Germinal center (tissue), 1 donor: Measurements from ENCODE around the gene FAM90A26.
"Not testable (repeated sequence)": the region's sequence is repeated elsewhere in the genome, so short reads cannot be mapped to it uniquely, and the experiment has no call there.

Experiments used
- DNase-seq: peaks from one replicate; pipeline ENCODE4 v3.0.0; 2012; ENCODE audit warnings: mixed read lengths, low spot score

FAM90A26 gene

DNA sequence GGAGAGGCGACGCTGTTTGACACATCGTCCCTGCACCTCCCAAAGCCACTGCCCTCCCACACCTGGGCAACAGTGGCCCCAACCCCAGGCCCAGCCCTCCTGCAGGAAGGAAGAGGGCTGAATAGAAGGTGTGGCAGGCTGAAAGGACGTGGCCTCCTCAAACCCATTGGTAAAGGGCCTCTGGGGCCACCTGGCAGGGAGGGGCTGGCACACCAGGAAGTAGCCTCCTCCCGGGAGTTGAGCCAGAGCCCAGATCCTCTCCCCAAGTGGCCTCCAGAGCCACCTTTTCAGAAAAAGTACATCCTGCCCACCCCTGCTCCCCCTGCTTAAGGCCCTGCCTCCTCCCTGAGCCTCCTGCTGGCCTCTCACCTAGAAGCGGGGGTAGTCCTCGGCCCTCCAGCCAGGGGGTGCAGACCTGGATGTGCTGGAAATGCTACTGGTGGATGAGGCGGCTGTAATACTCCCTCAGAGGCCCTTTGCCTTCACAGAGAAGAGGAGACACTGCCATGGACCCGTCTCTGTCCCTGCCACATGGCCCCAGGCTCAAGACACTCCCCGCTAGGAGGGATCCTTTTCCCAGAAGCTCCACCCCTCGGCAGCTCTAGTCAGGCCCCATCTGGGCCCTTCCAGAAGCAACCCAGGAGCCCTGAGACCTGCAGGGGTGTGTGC, at the start of gene FAM90A26:
TSS of gene FAM90A26 (plus strand) at position 619 of the 669 bp plus-strand sequence. CDS start 2,764 bp downstream, outside the sequence.
- not testable (repeated sequence) for DNase-seq

GRCh38 chr4:9122711-9123110, 47.5 kb upstream of the FAM90A26 start:
- not testable (repeated sequence) for DNase-seq

DNA sequence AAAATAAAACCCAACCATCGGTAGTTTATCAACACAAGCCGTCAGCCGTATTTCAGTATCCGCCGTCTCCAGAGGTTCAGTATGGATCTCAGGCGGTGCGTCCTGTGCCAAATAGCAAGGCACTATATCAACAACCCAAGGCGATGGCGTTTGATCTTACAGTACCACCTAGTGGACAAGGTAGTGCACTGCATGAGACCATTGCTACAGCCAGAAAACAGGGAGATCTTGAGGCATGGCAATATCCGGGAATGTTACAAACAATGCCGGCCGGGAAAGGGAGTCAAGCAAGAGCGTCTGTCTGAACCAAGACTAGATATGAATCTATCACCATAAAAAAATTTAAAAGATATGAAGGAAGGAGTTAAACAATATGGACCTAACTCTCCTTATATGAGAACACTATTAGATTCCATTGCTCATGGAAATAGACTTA, 46.6 kb upstream of the FAM90A26 start:
- not testable (repeated sequence) for DNase-seq

DNA sequence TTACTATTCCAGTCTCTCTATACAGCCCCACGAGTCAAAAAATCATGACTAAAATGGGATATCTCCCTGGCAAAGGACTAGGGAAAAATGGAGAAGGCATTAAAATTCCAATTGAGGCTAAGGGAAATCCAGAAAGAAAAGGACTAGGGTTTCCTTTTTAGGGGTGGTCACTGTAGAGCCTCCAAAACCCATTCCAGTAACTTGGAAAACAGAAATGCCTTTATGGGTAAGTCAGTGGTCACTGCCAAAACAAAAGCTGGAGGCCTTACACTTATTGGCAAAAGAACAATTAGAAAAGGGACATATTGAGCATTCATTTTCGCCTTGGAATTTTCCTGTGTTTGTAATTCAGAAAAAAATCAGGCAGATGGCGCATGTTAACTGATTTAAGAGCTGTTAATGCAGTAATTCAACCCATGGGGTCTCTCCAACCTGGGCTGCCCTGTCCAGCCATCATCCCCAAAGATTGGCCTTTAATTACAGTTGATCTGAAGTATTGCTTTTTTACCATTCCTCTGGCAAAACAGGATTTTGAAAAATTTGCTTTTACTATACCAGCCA, 44.5 kb upstream of the FAM90A26 start:
- not testable (repeated sequence) for DNase-seq

GRCh38 chr4:9131420-9131819, 38.8 kb upstream of the FAM90A26 start:
- not testable (repeated sequence) for DNase-seq

DNA sequence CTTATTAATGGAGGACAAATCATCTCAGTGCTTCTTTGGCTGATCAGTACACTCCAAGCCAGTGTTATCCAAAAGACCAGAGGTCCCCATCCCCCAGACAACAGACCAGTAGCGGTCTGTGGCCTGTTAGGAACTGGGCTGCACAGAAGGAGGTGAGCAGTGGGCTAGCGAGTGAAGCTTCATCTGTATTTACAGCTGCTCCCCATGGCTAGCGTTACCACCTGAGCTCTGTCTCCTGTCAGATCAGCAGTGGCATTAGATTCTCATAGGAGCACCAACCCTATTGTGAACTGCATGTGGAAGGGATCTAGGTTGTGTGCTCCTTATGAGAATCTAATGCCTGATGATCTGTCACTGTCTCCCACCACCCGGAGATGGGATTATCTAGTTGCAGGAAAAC, 37.4 kb upstream of the FAM90A26 start:
- DNase-seq = not testable (repeated sequence)

- not testable (repeated sequence) for DNase-seq
Measured at GRCh38 chr4:9134011-9134410, 36.2 kb upstream of the FAM90A26 start.

DNA sequence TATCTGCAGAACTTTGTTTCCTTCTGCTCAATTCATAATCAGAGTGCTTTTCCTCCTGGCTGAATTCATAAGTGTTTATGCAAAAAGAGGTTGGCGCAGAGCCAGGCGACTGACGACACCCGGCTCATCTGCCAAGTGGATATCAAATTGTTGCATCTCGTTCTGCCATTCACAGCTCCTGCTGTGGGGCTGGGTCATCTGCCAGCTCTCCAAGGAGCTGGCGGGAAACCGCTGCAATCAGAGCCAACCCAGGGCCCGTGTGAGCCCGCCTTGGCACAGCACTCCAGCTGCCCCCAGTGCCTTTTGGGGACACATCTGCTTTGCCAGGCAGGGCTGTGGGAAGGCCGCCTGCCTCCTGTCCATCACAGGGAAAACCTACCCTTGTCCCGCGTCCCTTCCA, 35.7 kb upstream of the FAM90A26 start:
- not testable (repeated sequence) for DNase-seq

GRCh38 chr4:9141050-9141449, 29.2 kb upstream of the FAM90A26 start:
- DNase-seq = not testable (repeated sequence)

- DNase-seq = not testable (repeated sequence)
Measured at GRCh38 chr4:9142786-9143185, 27.4 kb upstream of the FAM90A26 start.

DNA sequence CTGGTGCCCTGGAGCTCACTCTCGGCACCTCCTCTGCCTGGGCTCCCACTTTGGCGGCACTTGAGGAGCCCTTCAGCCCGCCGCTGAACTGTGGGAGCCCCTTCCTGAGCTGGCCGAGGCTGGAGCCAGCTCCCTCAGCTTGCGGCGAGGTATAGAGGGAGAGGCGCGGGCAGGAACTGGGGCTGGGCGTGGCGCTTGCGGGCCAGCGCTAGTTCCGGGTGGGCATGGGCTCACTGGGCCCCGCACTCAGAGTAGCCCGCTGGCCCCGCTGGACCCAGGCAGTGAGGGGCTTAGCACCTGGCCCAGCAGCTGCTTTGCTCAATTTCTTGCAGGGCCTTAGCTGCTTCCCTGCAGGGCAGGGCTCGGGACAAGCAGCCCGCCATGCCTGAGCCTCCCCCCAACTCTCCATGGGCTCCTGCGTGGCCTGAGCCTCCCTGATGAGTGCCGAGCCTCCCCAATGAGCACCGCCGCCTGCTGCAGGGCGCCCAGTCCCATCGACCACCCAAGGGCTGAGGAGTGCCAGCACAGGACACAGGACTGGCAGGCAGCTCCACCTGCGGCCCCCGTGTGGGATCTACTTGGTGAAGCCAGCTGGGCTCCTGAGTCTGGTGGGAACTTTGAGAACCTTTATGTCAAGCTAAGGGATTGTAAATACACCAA, 26.7 kb upstream of the FAM90A26 start:
- DNase-seq = no peak

DNA sequence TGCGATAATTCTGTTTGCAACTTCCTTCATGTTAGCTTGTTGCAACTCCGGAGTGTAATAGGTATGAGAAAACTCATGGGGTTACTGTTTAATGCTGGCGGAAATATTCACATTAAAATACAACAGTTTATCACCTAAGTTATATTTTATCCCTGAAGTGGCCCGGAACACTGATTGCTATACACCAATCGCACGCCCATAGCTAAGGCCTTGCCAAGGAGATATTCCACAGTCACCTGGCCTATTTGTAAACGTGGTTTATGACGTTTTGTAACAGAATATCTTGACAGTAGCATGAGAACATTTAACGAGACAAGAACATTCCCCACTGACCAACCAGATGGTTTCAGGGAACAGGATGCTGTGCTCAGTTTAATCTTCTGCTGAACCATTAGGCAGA, 23.2 kb upstream of the FAM90A26 start:
- DNase-seq = no peak

- DNase-seq = not testable (repeated sequence)
Measured at GRCh38 chr4:9147368-9147767, 22.8 kb upstream of the FAM90A26 start.

GRCh38 chr4:9148611-9149409, 21.4 kb upstream of the FAM90A26 start:
- not testable (repeated sequence) for DNase-seq

DNA sequence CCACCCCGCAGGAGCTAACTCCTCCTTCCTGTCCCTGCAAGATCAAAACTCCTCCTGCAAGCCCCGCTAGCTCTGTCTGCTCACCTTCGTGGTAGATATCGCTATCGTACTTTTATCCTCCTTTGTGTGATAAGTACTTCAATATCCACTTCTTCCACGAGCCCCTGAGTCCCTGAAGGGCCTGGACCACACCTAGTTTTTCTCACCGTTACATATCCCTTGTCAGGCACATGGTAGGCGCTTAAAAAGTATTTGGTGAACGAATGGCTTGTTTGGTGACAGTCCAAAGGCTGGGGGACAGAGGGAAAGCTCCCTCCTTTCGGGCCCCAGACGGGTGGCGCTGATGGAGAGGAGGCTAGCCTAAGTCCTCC, 18.4 kb upstream of the FAM90A26 start:
- not testable (repeated sequence) for DNase-seq

GRCh38 chr4:9152180-9153007, 17.8 kb upstream of the FAM90A26 start:
- DNase-seq = peak; percentile 74

GRCh38 chr4:9153008-9153570, 17.1 kb upstream of the FAM90A26 start:
- peak; percentile 80 for DNase-seq

- DNase-seq = not testable (repeated sequence)
Measured at GRCh38 chr4:9153571-9154157, 16.5 kb upstream of the FAM90A26 start.

DNA sequence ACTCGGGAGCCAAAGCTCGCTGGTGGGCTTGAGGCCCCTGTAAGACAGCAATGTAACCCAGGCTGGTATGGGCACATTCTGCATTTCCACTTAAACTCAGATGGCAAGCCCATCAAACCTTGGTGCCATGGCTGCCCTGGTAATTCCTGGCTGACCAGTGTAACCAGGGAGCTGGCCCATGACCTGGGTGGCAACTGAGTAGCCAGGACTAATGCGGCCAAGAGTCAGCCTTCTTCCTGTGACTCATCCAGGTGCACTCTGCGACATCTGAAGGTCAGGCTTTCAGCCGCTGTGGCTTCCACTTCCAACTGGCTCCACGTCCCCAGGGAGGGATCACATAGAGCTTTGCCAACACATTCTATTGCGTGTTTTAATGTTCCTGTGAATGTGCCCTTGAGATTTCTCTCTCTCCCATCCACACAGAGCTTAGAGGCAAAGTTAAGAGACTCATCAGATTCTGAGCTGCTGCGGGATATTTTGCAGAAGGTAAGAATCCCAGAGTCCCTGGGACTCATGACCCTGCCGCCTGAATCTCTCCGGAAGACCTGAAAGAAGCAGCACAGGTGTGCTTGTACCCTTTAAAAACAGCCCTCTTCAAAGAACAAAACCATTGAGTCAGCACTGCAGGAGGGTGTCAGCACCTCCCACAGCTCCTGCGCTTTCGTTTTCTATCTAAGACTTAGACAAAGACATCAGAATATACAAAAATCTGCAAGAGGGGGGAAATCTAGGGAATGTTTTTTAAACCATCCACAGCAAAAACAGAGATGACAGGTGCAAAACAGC, 14.9 kb upstream of the FAM90A26 start:
- not testable (repeated sequence) for DNase-seq

- not testable (repeated sequence) for DNase-seq
Measured at GRCh38 chr4:9158392-9158791, 11.8 kb upstream of the FAM90A26 start.
